SJCRH30 (cell line): ENCODE measurements around the gene C12orf54. TPM values are rescaled to one million over a fixed set of nuclear protein-coding genes. Genes with fewer than 3 reads are reported as not detected.
"Not testable (repeated sequence)": the region's sequence is repeated elsewhere in the genome, so short reads cannot be mapped to it uniquely, and the experiment has no call there.

Source experiments
- DNase-seq, 2 experiments: peaks; one replicate each; pipeline ENCODE4 v3.0.0-alpha.2; 2015 to 2020
- H3K27ac ChIP-seq: fragments of 250-450 bp; sonication (Bioruptor Pico); 2 replicates; pipeline ENCODE4 v1.5.1; 2020; ENCODE audit warnings: mild to moderate bottlenecking, moderate library complexity
- H3K27me3 ChIP-seq: fragments of 250-450 bp; sonication (Bioruptor Pico); 2 replicates; pipeline ENCODE4 v1.5.1; 2020; ENCODE audit warnings: mild to moderate bottlenecking, moderate library complexity
- H3K36me3 ChIP-seq: fragments of 250-450 bp; sonication (Bioruptor Pico); 2 replicates; pipeline ENCODE4 v1.5.1; 2020; ENCODE audit warnings: mild to moderate bottlenecking, moderate library complexity
- H3K4me1 ChIP-seq: fragments of 250-450 bp; sonication (Bioruptor Pico); 2 replicates; pipeline ENCODE4 v1.5.1; 2020; ENCODE audit warnings: mild to moderate bottlenecking, moderate library complexity
- H3K4me3 ChIP-seq: fragments of 250-450 bp; sonication (Bioruptor Pico); 2 replicates; pipeline ENCODE4 v1.5.1; 2020; ENCODE audit warnings: mild to moderate bottlenecking, moderate library complexity
- H3K9me3 ChIP-seq: fragments of 250-450 bp; sonication (Bioruptor Pico); replicated peaks from 2 replicates; pipeline ENCODE4 v1.5.1; 2020; ENCODE audit warnings: mild to moderate bottlenecking, moderate library complexity
- total RNA-seq: library from RNA; depleted of rRNA; stranded (reverse); fragments of >200 nt; shearing (Covaris generic); gene quantifications from 2 replicates; pipeline ENCODE4 v1.2.3, GENCODE V29; 2014

C12orf54 gene
- total RNA-seq, 1 experiment from 2014 or later: 0.34 TPM

GRCh38 chr12:48474497-48474896, 7.8 kb upstream of the C12orf54 start:
- not testable (repeated sequence) for H3K27me3 ChIP-seq, H3K36me3 ChIP-seq, DNase-seq, H3K4me3 ChIP-seq, H3K4me1 ChIP-seq, H3K9me3 ChIP-seq, H3K27ac ChIP-seq

GRCh38 chr12:48482930-48483329, 632 bp downstream of the C12orf54 start:
- no peak overlapping the region for H3K27ac ChIP-seq
- no peaks in the 10 kb centered on the region for H3K36me3 ChIP-seq
- H3K27me3 ChIP-seq: no peaks in the 10 kb centered on the region
- no peak overlapping the region for H3K4me3 ChIP-seq
- no peak for DNase-seq
- H3K9me3 ChIP-seq: no peaks in the 10 kb centered on the region
- H3K4me1 ChIP-seq: no peaks in the 10 kb centered on the region

- Histone ChIP-seq H3K4me1 (no peaks in the 10 kb centered on the region), H3K27ac (no peak overlapping the region), H3K9me3 (no peaks in the 10 kb centered on the region), H3K36me3 (no peaks in the 10 kb centered on the region), H3K27me3 (0 out of 2 replicates have a peak, but pooled peaks cover 6% of the 10 kb centered on the region), H3K4me3 (no peak overlapping the region)
- no peak for DNase-seq
These were observed 4.0 kb downstream of the C12orf54 start for GRCh38 chr12:48486261-48486660.

GRCh38 chr12:48486679-48487078, 4.4 kb downstream of the C12orf54 start:
- Histone ChIP-seq H3K9me3 (no peaks in the 10 kb centered on the region), H3K4me1 (no peaks in the 10 kb centered on the region), H3K4me3 (no peak overlapping the region), H3K27ac (no peak overlapping the region), H3K36me3 (no peaks in the 10 kb centered on the region), H3K27me3 (0 out of 2 replicates have a peak, but pooled peaks cover 6% of the 10 kb centered on the region)
- no peak for DNase-seq

GRCh38 chr12:48489012-48489411, 6.7 kb downstream of the C12orf54 start:
- Histone ChIP-seq H3K9me3 (no peaks in the 10 kb centered on the region), H3K36me3 (no peaks in the 10 kb centered on the region), H3K27me3 (peaks cover 13% of the 10 kb centered on the region; the same call in 1 of the 2 replicates), H3K27ac (no peak overlapping the region), H3K4me1 (no peaks in the 10 kb centered on the region), H3K4me3 (no peak overlapping the region)
- no peak for DNase-seq

GRCh38 chr12:48489456-48489855, 7.2 kb downstream of the C12orf54 start:
- H3K27ac ChIP-seq, H3K36me3 ChIP-seq, H3K9me3 ChIP-seq, H3K4me1 ChIP-seq, DNase-seq, H3K4me3 ChIP-seq: not testable (repeated sequence)
- peaks cover 13% of the 10 kb centered on the region; the same call in 1 of the 2 replicates for H3K27me3 ChIP-seq

GRCh38 chr12:48500281-48500680, 18.0 kb downstream of the C12orf54 start:
- DNase-seq, H3K27ac ChIP-seq: not testable (repeated sequence)

GRCh38 chr12:48506836-48507235, 24.5 kb downstream of the C12orf54 start:
- H3K9me3 ChIP-seq, DNase-seq, H3K4me1 ChIP-seq: not testable (repeated sequence)

More at GRCh38 chr12:48500281-48500680, 18.0 kb downstream of the C12orf54 start:
- not testable (repeated sequence) for H3K36me3 ChIP-seq, H3K9me3 ChIP-seq, H3K4me3 ChIP-seq, H3K27me3 ChIP-seq, H3K4me1 ChIP-seq

GRCh38 chr12:48508987-48509386, 26.7 kb downstream of the C12orf54 start:
- Histone ChIP-seq H3K4me1 (no peaks in the 10 kb centered on the region), H3K27me3 (no peaks in the 10 kb centered on the region; the same call in 1 of the 2 replicates), H3K9me3 (no peaks in the 10 kb centered on the region), H3K36me3 (no peaks in the 10 kb centered on the region), H3K4me3 (no peak overlapping the region), H3K27ac (no peak overlapping the region)
- DNase-seq: no peak

More at GRCh38 chr12:48506836-48507235, 24.5 kb downstream of the C12orf54 start:
- H3K36me3 ChIP-seq, H3K4me3 ChIP-seq, H3K27me3 ChIP-seq, H3K27ac ChIP-seq: not testable (repeated sequence)

GRCh38 chr12:48510111-48510510, 27.8 kb downstream of the C12orf54 start:
- Histone ChIP-seq H3K9me3 (no peaks in the 10 kb centered on the region), H3K4me1 (no peaks in the 10 kb centered on the region), H3K4me3 (no peak overlapping the region), H3K36me3 (no peaks in the 10 kb centered on the region), H3K27ac (no peak overlapping the region), H3K27me3 (no peaks in the 10 kb centered on the region; the same call in 1 of the 2 replicates)
- no peak for DNase-seq

- Histone ChIP-seq H3K4me1 (no peaks in the 10 kb centered on the region), H3K4me3 (no peak overlapping the region), H3K36me3 (no peaks in the 10 kb centered on the region), H3K27me3 (no peaks in the 10 kb centered on the region; the same call in 1 of the 2 replicates), H3K27ac (no peak overlapping the region), H3K9me3 (no peaks in the 10 kb centered on the region)
- DNase-seq: no peak
These were observed 30.6 kb downstream of the C12orf54 start for GRCh38 chr12:48512855-48513254.

GRCh38 chr12:48514728-48515127, 32.4 kb downstream of the C12orf54 start:
- Histone ChIP-seq H3K36me3 (no peaks in the 10 kb centered on the region), H3K4me1 (no peaks in the 10 kb centered on the region), H3K27ac (no peak overlapping the region), H3K4me3 (no peak overlapping the region), H3K27me3 (no peaks in the 10 kb centered on the region), H3K9me3 (no peaks in the 10 kb centered on the region)
- DNase-seq: no peak

GRCh38 chr12:48520381-48520780, 38.1 kb downstream of the C12orf54 start:
- H3K36me3 ChIP-seq, DNase-seq, H3K27me3 ChIP-seq, H3K27ac ChIP-seq, H3K4me3 ChIP-seq, H3K9me3 ChIP-seq, H3K4me1 ChIP-seq: not testable (repeated sequence)

- Histone ChIP-seq H3K36me3 (no peaks in the 10 kb centered on the region), H3K4me1 (no peaks in the 10 kb centered on the region), H3K27ac (no peak within 1 kb of the TSS), H3K4me3 (no peak within 1 kb of the TSS), H3K27me3 (peaks cover 12% of the 10 kb centered on the region), H3K9me3 (no peaks in the 10 kb centered on the region)
- DNase-seq: no peak
These were observed 43.0 kb downstream of the C12orf54 start, which contains the start of gene OR8S1 for GRCh38 chr12:48525332-48525731. Gene OR8S1 (plus strand): TSS chr12:48525632. CDS start chr12:48525632, 0 bp downstream.

- H3K27ac ChIP-seq: no peak overlapping the region
- no peaks in the 10 kb centered on the region for H3K36me3 ChIP-seq
- no peaks in the 10 kb centered on the region for H3K4me1 ChIP-seq
- DNase-seq: no peak
- H3K27me3 ChIP-seq: peaks cover 15% of the 10 kb centered on the region
- H3K4me3 ChIP-seq: no peak overlapping the region
- H3K9me3 ChIP-seq: no peaks in the 10 kb centered on the region
These were observed 45.8 kb downstream of the C12orf54 start for GRCh38 chr12:48527891-48528670.

GRCh38 chr12:48532601-48533000, 50.3 kb downstream of the C12orf54 start:
- H3K4me1 ChIP-seq: no peaks in the 10 kb centered on the region
- peaks cover 4% of the 10 kb centered on the region; the same call in 1 of the 2 replicates for H3K9me3 ChIP-seq
- H3K36me3 ChIP-seq: no peaks in the 10 kb centered on the region
- peaks cover 9% of the 10 kb centered on the region for H3K27me3 ChIP-seq
- no peak overlapping the region for H3K4me3 ChIP-seq
- no peak for DNase-seq
- no peak overlapping the region for H3K27ac ChIP-seq
